SHP77 (cell line): ENCODE data around the gene PRRG2.
"Not testable (repeated sequence)": the region's sequence is repeated elsewhere in the genome, so short reads cannot be mapped to it uniquely, and the experiment has no call there.

Experiments
- DNase-seq, 2 experiments: peaks; one replicate each; lab custom pipeline; 2025; lab: John Stamatoyannopoulos, UW

PRRG2 gene

GRCh38 chr19:49609499-49610092, 28.5 kb downstream of the PRRG2 start:
- no peak for DNase-seq

GRCh38 chr19:49613374-49613773, 32.3 kb downstream of the PRRG2 start:
- DNase-seq = no peak

GRCh38 chr19:49614096-49614833, 33.1 kb downstream of the PRRG2 start:
- no peak for DNase-seq

- DNase-seq = no peak
Observed at GRCh38 chr19:49615861-49616260, 34.7 kb downstream of the PRRG2 start.

GRCh38 chr19:49616532-49616931, 35.4 kb downstream of the PRRG2 start:
- DNase-seq = no peak

- DNase-seq = no peak
Observed at GRCh38 chr19:49616945-49617344, 35.8 kb downstream of the PRRG2 start.

GRCh38 chr19:49617860-49618259, 36.7 kb downstream of the PRRG2 start:
- not testable (repeated sequence) for DNase-seq

GRCh38 chr19:49624967-49625910, 44.1 kb downstream of the PRRG2 start:
- no peak for DNase-seq

- DNase-seq = no peak
Observed at GRCh38 chr19:49626226-49626625, 45.1 kb downstream of the PRRG2 start.

GRCh38 chr19:49629659-49630058, 48.5 kb downstream of the PRRG2 start:
- no peak for DNase-seq

GRCh38 chr19:49631014-49631588, 50.0 kb downstream of the PRRG2 start:
- no peak for DNase-seq

GRCh38 chr19:49631610-49632192, 50.6 kb downstream of the PRRG2 start:
- no peak for DNase-seq

GRCh38 chr19:49632576-49632975, 51.5 kb downstream of the PRRG2 start:
- no peak for DNase-seq

- DNase-seq = not testable (repeated sequence)
Observed at GRCh38 chr19:49633273-49633672, 52.2 kb downstream of the PRRG2 start.

GRCh38 chr19:49635530-49636232, 54.6 kb downstream of the PRRG2 start:
- no peak for DNase-seq

- no peak for DNase-seq
Observed at GRCh38 chr19:49636233-49636932, 55.3 kb downstream of the PRRG2 start.

GRCh38 chr19:49637821-49638738, 57.0 kb downstream of the PRRG2 start:
- no peak for DNase-seq

GRCh38 chr19:49639401-49640112, 58.4 kb downstream of the PRRG2 start:
- DNase-seq = no peak
